NCI-H2107 (cell line): ENCODE measurements around the gene C2orf66.

Source experiments
- DNase-seq: peaks from one replicate; lab custom pipeline; 2025; lab: John Stamatoyannopoulos, UW

C2orf66 gene

GRCh38 chr2:196759378-196759706 lies 49.8 kb downstream of the C2orf66 start:
- DNase-seq: no peak

- no peak for DNase-seq
Measured at GRCh38 chr2:196758474-196759377, 50.4 kb downstream of the C2orf66 start.
